Coronary artery (tissue), 2 donors: ENCODE results near the gene C9orf152.

ENCODE experiments used
- DNase-seq: peaks from one replicate; pipeline ENCODE4 v3.0.0-alpha.2; 2017; ENCODE audit warnings: low spot score
- H3K27ac ChIP-seq, 2 donors: fragments of 200-600 bp; sonication (generic); one replicate each; pipeline ENCODE4 v1.5.1; 2016 to 2019
- H3K4me3 ChIP-seq: fragments of 200-600 bp; sonication (generic); 2 replicates; pipeline ENCODE4 v1.5.1; 2016; ENCODE audit warnings: mild to moderate bottlenecking, moderate library complexity
- CTCF ChIP-seq: fragments of 200-600 bp; sonication (generic); IDR thresholded peaks from one replicate; pipeline ENCODE4 v1.5.1; 2019; ENCODE audit warnings: antibody characterized with exemption

C9orf152 gene

GRCh38 chr9:110155751-110156150 lies 52.2 kb downstream of the C9orf152 start:
- TF ChIP-seq CTCF: no peak
- H3K4me3 ChIP-seq: no peak overlapping the region
- H3K27ac ChIP-seq: no peak overlapping the region
- no peak for DNase-seq

GRCh38 chr9:110153431-110153830 lies 54.5 kb downstream of the C9orf152 start:
- no peak overlapping the region for H3K4me3 ChIP-seq
- H3K27ac ChIP-seq: no peak overlapping the region
- DNase-seq: no peak
- TF ChIP-seq CTCF: no peak

- H3K27ac ChIP-seq: peak overlapping the region in 1 of 2 donors; percentile 33
- no peak for DNase-seq
- TF ChIP-seq CTCF: peak; percentile 43
- H3K4me3 ChIP-seq: no peak overlapping the region
Measured at GRCh38 chr9:110152704-110153374, 55.1 kb downstream of the C9orf152 start.
